H9 (cell line): ENCODE measurements around the gene CNN3. TPM values are rescaled to one million over a fixed set of nuclear protein-coding genes. Genes with fewer than 3 reads are reported as not detected.

Experiments used
- DNase-seq: peaks from one replicate; pipeline ENCODE4 v3.0.0-alpha.2; 2017
- H2AFZ ChIP-seq: one replicate; pipeline ENCODE4 v1.6.1; 2013; ENCODE audit warnings: mild to moderate bottlenecking, low read length, control low read depth, moderate library complexity
- H2AK5ac ChIP-seq: 2 replicates; pipeline ENCODE4 v1.6.1; 2013; ENCODE audit warnings: low read length, control low read depth, mixed read lengths; ENCODE audit not compliant: insufficient read length
- H2BK120ac ChIP-seq: one replicate; pipeline ENCODE4 v1.6.1; 2013; ENCODE audit warnings: low read depth, mild to moderate bottlenecking, low read length, control low read depth, inconsistent platforms; ENCODE audit not compliant: poor library complexity, severe bottlenecking
- H2BK12ac ChIP-seq: 2 replicates; pipeline ENCODE4 v1.6.1; 2013; ENCODE audit warnings: low read length, control low read depth, mixed read lengths, low read depth; ENCODE audit not compliant: insufficient read length
- H2BK15ac ChIP-seq: 2 replicates; pipeline ENCODE4 v1.6.1; 2013; ENCODE audit warnings: low read depth, low read length, control low read depth
- H2BK20ac ChIP-seq: one replicate; pipeline ENCODE4 v1.6.1; 2013; ENCODE audit warnings: low read depth, mild to moderate bottlenecking, low read length, control low read depth, inconsistent platforms; ENCODE audit not compliant: poor library complexity, severe bottlenecking
- H2BK5ac ChIP-seq: 2 replicates; pipeline ENCODE4 v1.6.1; 2013; ENCODE audit warnings: low read length, control low read depth, mixed read lengths; ENCODE audit not compliant: insufficient read length
- H3K14ac ChIP-seq: 2 replicates; pipeline ENCODE4 v1.6.1; 2013; ENCODE audit warnings: low read length, control low read depth; ENCODE audit not compliant: insufficient read depth
- H3K18ac ChIP-seq: 2 replicates; pipeline ENCODE4 v1.6.1; 2013; ENCODE audit warnings: low read depth, mild to moderate bottlenecking, mixed read lengths, low read length, control low read depth; ENCODE audit not compliant: insufficient read length
- H3K23ac ChIP-seq: 2 replicates; pipeline ENCODE4 v1.6.1; 2013; ENCODE audit warnings: low read length, control low read depth, mixed read lengths, low read depth; ENCODE audit not compliant: insufficient read length
- H3K23me2 ChIP-seq: 2 replicates; pipeline ENCODE4 v1.6.1; 2013; ENCODE audit warnings: low read depth, mild to moderate bottlenecking, mixed read lengths, low read length, control low read depth; ENCODE audit not compliant: insufficient read length, poor library complexity, severe bottlenecking
- H3K27ac ChIP-seq: 2 replicates; pipeline ENCODE4 v1.5.1; 2013; ENCODE audit warnings: low read length, control low read depth, mixed read lengths, low read depth; ENCODE audit not compliant: insufficient read length
- H3K27me3 ChIP-seq: 2 replicates; pipeline ENCODE4 v1.6.1; 2013; ENCODE audit warnings: low read length, control low read depth, inconsistent platforms; ENCODE audit not compliant: insufficient read depth
- H3K4ac ChIP-seq: 2 replicates; pipeline ENCODE4 v1.6.1; 2013; ENCODE audit warnings: low read depth, mild to moderate bottlenecking, control low read depth, inconsistent platforms, low read length, moderate library complexity
- H3K4me1 ChIP-seq: 2 replicates; pipeline ENCODE4 v1.6.1; 2013; ENCODE audit warnings: low read length, control low read depth, inconsistent platforms; ENCODE audit not compliant: insufficient read depth
- H3K4me2 ChIP-seq: 2 replicates; pipeline ENCODE4 v1.6.1; 2013; ENCODE audit warnings: low read length, control low read depth, mixed read lengths; ENCODE audit not compliant: insufficient read length, insufficient read depth
- H3K56ac ChIP-seq: 2 replicates; pipeline ENCODE4 v1.6.1; 2013; ENCODE audit warnings: low read depth, mild to moderate bottlenecking, mixed read lengths, low read length, control low read depth; ENCODE audit not compliant: insufficient read length
- H3K79me1 ChIP-seq: 2 replicates; pipeline ENCODE4 v1.6.1; 2013; ENCODE audit warnings: low read depth, mild to moderate bottlenecking, moderate library complexity, low read length, control low read depth, inconsistent platforms; ENCODE audit not compliant: insufficient read depth, poor library complexity, severe bottlenecking
- H3K79me2 ChIP-seq: 2 replicates; pipeline ENCODE4 v1.6.1; 2013; ENCODE audit warnings: low read length, control low read depth, inconsistent platforms; ENCODE audit not compliant: insufficient read depth
- H3K9ac ChIP-seq: 2 replicates; pipeline ENCODE4 v1.6.1; 2013; ENCODE audit warnings: low read length, control low read depth, mixed read lengths; ENCODE audit not compliant: insufficient read length; ENCODE audit errors: extremely low read depth
- H3K9me3 ChIP-seq: one replicate; pipeline ENCODE4 v1.6.1; 2013; ENCODE audit warnings: low read depth, low read length, inconsistent platforms; ENCODE audit not compliant: control insufficient read depth
- H3T11ph ChIP-seq: one replicate; pipeline ENCODE4 v1.6.1; 2013; ENCODE audit warnings: mild to moderate bottlenecking, low read length, control low read depth, inconsistent platforms
- H4K20me1 ChIP-seq: one replicate; pipeline ENCODE4 v1.6.1; 2013; ENCODE audit not compliant: control insufficient read depth, insufficient read length, insufficient read depth
- H4K5ac ChIP-seq: 2 replicates; pipeline ENCODE4 v1.6.1; 2013; ENCODE audit warnings: low read depth, mild to moderate bottlenecking, mixed read lengths, low read length, control low read depth; ENCODE audit not compliant: insufficient read length
- H4K8ac ChIP-seq: replicated peaks from 2 replicates; pipeline ENCODE4 v1.6.1; 2013; ENCODE audit warnings: low read length, control low read depth, mixed read lengths, low read depth; ENCODE audit not compliant: insufficient read length
- H4K91ac ChIP-seq: 2 replicates; pipeline ENCODE4 v1.6.1; 2013; ENCODE audit warnings: low read depth, mild to moderate bottlenecking, moderate library complexity, mixed read lengths, low read length, control low read depth; ENCODE audit not compliant: insufficient read length
- H3K27ac Mint-ChIP-seq, 3 experiments: 2 replicates in 2 of 3; 3 replicates in 1 of 3; pipeline ENCODE4 v1.8.0; 2020 to 2021; ENCODE audit warnings: mixed read lengths in 3 of 3, mild to moderate bottlenecking in 1 of 3, moderate library complexity in 1 of 3
- H3K27me3 Mint-ChIP-seq: 2 replicates; pipeline ENCODE4 v1.8.0; 2021; ENCODE audit warnings: low read depth, mild to moderate bottlenecking, moderate library complexity, mixed read lengths
- H3K36me3 Mint-ChIP-seq, 3 experiments: 2 replicates in 2 of 3; 3 replicates in 1 of 3; pipeline ENCODE4 v1.8.0; 2020 to 2021; ENCODE audit warnings: low read depth in 3 of 3, mixed read lengths in 3 of 3; ENCODE audit not compliant: insufficient read depth in 1 of 3
- H3K4me1 Mint-ChIP-seq, 2 experiments: 2 replicates each; pipeline ENCODE4 v1.8.0; 2020; ENCODE audit warnings: mixed read lengths in 2 of 2
- H3K4me3 Mint-ChIP-seq, 2 experiments: 2 replicates in 1 of 2; 3 replicates in 1 of 2; pipeline ENCODE4 v1.8.0; 2020 to 2021; ENCODE audit warnings: mild to moderate bottlenecking in 2 of 2, mixed read lengths in 2 of 2, moderate library complexity in 1 of 2
- H3K9me3 Mint-ChIP-seq, 2 experiments: 2 replicates in 1 of 2; 3 replicates in 1 of 2; pipeline ENCODE4 v1.8.0; 2020; ENCODE audit warnings: mild to moderate bottlenecking in 2 of 2, mixed read lengths in 2 of 2, moderate library complexity in 1 of 2
- CTCF ChIP-seq: fragments of 200-600 bp; sonication (generic); conservative IDR thresholded peaks from 3 replicates; pipeline ENCODE4 v1.8.0; 2021; ENCODE audit warnings: antibody characterized with exemption, mild to moderate bottlenecking
- WGBS: extraction: QIAGEN DNeasy Blood & Tissue Kit; methylation state at CpG from one replicate; pipeline ENCODE4 v1.1.7; 2013; ENCODE audit warnings: missing lambda C conversion rate, low lambda C conversion rate, mixed read lengths; ENCODE audit not compliant: insufficient read length; ENCODE audit errors: extremely low coverage; 5-methylcytosine and 5-hydroxymethylcytosine counted together
- total RNA-seq: library from RNA; stranded (reverse); gene quantifications from 2 replicates; pipeline ENCODE4 v1.2.1, GENCODE V29; 2021

The CNN3 gene
- total RNA-seq, 1 experiment from 2014 or later, result 279 TPM

DNA sequence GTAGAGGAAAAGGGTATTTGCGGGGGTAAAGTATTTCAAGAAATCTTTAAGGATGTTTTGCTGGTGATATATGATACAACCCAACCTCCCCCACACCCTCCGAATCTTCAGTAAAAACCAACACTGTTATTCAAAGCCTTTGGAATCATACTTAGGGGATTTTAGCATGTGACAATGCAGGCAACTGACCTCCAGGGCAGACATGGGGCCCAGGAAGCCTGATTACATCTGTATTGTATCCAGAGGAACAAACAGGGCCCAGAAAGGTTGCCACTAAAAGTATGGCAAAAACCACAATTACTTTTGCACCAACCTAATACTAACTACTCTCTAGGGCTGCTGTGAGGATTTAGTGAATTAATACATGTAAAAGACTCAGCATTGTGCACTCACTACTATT, 43.9 kb upstream of the CNN3 start:
- Histone ChIP-seq H3K4me1 (no peaks in the 10 kb centered on the region; the same call in 1 of the 2 replicates), H4K20me1 (no peaks in the 10 kb centered on the region), H2BK120ac (peak overlapping the region; percentile 23), H3K4me2 (no peak overlapping the region), H2AK5ac (no peak overlapping the region), H4K8ac (no peak overlapping the region), H3K14ac (no peak overlapping the region), H3K4ac (no peak overlapping the region), H3K27ac (no peak overlapping the region), H3K9ac (no peak overlapping the region), H3K79me1 (no peaks in the 10 kb centered on the region), H3T11ph (no peak overlapping the region), H2BK20ac (no peak overlapping the region), H3K23ac (no peak overlapping the region), H3K23me2 (no peaks in the 10 kb centered on the region), H4K91ac (no peak overlapping the region), H2BK12ac (no peak overlapping the region), H3K9me3 (no peaks in the 10 kb centered on the region), H3K27me3 (no peaks in the 10 kb centered on the region), H3K56ac (no peak overlapping the region), H2AFZ (no peak overlapping the region), H3K18ac (no peak overlapping the region), H2BK15ac (no peak overlapping the region), H3K79me2 (no peaks in the 10 kb centered on the region), H2BK5ac (no peak overlapping the region), H4K5ac (no peak overlapping the region)
- peaks cover 10 to 11% of the 10 kb centered on the region in 2 experiments for H3K4me1 Mint-ChIP-seq
- H3K9me3 Mint-ChIP-seq, result no peaks in the 10 kb centered on the region; a peak in 1 of 5 replicates
- peak overlapping the region in 2 of 3 experiments; percentile 37 to 58; a peak in 3 of 7 replicates for H3K27ac Mint-ChIP-seq
- no peaks in the 10 kb centered on the region for H3K36me3 Mint-ChIP-seq
- no peaks in the 10 kb centered on the region for H3K27me3 Mint-ChIP-seq
- DNase-seq, result no peak
- TF ChIP-seq CTCF, result no peak
- no peak overlapping the region for H3K4me3 Mint-ChIP-seq
- 100% methylated on average over 1 of the region's 2 CpGs for WGBS
